HG02973 (cell line): Measurements from ENCODE around the gene SORCS2.

Source experiments
- ATAC-seq: cut with Tn5 transposase; IDR thresholded peaks from one replicate; pipeline ENCODE4 v1.9.1; 2021; ENCODE audit warnings: moderate library complexity; ENCODE audit not compliant: unreplicated experiment

The SORCS2 gene

DNA sequence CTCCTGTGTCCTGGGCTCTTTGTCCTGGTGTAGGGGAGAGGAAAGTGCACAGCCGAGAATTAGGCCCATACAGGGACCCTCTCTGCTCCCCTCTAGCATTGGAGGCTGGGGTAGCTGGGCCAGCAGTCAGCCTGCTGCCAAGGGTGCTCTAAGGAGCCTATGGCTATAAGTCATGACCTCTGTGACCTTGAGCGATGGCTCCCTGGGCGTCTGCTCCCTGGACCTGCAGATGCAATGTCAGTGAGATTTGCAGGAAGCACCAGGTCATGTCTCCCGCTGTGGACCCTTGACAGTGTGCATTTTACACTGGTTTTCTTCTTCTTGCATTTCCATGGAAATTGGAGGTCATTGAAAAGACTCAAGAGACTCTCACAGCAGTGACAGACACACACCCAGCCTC lies 476.5 kb downstream of the SORCS2 start:
- ATAC-seq, result no peak

DNA sequence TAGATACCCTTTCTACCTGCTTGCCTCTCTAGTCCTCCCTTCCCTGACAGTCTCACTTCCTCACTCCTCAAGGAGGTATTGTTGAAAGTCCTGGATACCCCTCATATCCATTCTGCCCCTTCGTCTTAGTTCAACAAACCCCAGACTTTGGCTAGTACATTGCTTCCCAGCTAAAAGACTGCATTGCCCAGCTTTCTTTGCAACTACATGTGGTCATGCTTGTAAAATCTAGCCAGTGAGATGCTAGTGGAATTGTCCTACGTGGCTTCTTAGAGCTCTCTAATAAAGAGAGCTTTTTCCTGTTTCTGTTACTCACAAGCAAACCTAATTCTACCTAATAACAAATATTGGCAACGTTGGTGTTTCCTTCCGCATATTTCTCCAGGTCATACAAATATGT lies 480.3 kb downstream of the SORCS2 start:
- ATAC-seq, result no peak

DNA sequence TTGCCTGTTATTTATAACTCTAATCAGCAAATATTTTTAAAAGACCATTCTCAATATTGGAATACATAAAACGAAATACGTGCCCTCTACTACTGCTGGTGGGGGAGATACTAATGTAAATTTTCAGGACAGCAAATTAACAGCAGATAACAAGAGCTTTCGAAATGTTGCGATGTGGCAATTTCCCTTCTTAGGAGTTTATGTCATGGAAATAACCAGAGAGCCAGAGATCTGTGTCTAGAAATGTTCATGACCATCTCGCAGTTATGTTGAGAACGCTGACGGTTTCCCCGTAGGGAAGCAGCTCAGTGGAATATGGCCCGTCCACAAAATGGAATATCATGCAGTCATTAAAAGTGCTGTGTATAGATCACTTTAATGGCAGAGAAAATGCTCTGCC lies 480.8 kb downstream of the SORCS2 start:
- no peak for ATAC-seq

DNA sequence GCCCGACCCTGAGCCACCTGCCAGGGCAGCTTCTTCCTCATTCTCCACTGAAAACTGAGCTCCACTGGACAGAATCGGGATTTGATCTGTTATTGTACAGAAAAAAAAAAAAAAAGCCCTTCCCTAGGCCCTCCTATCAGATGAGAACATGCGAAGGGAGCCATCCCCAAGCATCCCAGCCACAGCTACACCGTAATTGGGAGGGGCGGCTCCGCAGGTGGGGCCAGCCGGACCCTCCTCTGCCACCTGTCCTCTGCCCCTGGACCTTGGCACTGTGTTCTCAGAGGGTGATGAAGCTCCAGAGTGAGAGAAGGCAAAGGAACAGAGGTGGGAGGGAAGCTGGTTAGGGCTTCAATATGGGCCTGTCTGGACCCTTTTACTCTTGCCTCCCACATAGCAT lies 482.4 kb downstream of the SORCS2 start:
- no peak for ATAC-seq

DNA sequence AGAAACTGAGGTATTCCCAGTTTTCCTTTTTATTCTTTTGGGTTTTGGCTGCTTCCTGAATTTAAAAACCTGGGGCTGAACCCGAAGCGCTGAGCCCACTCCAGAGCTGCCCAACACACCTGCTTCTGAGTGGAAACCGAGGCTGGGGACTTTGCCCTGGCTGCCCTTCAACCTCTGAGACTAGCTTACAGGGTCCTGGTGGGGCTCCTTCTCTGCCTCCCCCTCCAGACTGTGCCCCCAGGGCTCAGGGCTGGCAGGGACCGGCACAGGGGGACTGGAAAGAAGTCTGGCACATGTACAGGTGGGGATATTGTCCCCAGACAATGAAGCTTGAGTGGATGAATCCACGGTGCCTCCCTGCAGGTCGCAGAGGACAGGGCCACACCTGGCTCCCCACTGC lies 482.8 kb downstream of the SORCS2 start:
- no peak for ATAC-seq

DNA sequence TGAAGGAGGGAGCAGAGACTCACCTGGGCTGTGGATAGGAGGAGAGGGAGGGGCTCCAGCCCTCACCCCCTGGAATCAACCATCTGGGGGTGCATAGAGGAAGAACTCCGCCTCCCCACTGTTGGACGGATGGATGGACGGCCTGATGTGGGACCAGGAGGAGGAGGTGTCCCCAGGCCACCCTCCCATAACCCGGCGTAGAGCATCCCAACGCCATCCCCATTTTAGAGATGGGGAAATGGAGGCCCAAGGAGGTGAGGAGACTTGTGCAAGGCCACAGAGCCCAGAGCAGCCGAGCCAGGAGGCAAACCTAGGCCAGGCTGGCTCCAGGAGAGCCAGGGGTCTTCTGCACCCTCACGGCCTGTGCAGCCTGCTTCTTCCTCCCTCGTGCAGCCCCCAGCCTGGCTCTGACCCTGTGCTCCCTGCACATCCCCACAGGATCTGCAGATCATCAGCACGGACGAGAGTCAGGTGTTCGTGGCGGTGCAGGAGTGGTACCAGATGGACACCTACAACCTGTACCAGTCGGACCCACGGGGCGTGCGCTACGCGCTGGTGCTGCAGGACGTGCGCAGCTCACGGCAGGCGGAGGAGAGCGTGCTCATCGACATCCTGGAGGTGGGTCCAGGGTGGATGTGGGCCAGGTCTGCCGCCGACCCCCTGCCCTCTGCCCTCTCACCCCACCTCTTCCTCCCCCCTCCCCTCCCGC lies 483.4 kb downstream of the SORCS2 start:
- no peak for ATAC-seq

DNA sequence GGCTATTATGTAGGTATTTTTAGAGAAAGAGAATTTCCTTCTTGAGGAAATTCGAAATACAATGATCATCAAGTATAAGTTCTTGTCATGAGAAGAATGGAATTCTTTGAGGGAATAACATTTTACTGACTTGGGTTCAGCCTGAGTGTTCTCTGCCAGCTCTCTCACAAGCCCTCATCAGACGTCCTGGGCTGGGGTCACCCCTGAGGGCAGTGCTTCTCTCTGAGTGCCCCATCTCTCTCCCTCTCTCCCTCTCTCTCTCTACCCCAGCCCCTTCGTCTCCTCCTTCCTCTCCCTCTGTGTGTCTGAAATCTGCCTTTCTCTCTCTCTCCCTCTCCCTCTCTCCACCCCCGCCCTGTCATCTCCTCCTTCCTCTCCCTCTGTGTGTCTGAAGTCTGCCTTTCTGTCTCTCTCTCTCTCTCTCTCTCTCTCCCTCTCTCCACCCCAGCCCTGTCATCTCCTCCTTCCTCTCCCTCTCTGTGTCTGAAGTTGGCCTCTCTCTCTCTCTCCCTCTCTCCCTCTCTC lies 484.1 kb downstream of the SORCS2 start:
- no peak for ATAC-seq

DNA sequence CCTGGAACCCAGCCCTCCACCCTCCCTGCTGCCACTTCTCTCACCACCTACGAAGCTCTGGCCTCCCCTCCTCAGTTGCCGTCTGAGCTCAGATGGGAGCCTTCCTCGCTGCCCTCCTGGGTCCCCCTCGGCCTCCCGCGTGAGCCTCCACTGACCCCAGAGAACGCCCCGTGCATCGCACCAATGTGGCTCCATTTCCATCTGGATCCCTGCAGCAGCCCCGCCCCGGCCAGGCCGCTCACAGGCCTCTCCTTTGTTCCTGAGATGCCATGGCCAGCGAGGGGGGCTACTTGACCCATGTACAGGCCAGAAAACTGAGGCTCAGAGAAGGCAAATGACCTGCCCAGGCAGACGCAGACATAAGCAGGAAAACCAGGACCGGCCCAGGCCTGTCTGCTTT lies 484.7 kb downstream of the SORCS2 start:
- no peak for ATAC-seq

DNA sequence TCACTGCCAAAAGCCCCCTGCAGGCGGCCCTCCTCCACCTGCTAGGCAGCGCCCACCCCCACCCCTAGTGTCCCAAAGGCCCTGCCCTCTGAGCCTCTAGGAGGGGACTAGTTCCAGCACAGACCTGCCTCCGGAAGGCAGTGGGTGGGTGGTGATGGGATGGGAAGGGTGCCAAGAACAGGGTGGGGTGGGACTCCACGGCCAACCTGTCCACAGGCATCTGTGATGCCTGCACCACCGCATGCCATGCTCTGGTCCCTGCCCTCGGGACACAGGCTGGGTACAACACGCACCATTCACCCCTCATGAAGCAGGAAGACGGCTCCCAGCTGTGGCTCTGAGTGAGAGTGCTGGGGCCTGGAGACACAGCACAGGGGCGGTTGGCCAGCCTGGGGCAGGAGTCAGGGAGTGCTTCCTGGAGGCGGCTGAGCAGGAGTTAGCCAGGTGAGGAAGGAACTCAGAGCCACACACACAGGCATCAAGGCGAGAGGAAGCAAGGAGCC lies 485.5 kb downstream of the SORCS2 start:
- ATAC-seq, result no peak

DNA sequence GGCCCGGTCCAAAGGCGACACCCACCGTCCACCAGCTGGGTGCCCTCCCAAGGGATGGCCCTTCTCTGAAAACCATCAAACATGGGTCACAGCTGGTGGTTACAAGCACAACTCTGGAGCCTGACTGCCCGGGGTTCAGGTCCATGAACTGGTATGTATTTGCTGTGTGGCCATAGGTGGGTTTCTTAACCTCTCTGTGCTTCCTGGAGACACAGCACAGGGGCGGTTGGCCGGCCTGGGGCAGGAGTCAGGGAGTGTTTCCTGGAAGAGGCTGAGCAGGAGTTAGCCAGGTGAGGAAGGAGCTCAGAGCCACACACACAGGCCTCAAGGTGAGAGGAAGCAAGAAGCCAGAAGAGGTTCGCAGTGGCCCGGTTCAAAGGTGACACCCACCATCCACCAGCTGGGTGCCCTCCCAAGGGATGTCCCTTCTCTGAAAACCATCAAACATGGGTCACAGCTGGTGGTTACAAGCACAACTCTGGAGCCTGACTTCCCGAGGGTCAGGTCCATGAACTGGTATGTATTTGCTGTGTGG lies 486.0 kb downstream of the SORCS2 start:
- ATAC-seq, result no peak

DNA sequence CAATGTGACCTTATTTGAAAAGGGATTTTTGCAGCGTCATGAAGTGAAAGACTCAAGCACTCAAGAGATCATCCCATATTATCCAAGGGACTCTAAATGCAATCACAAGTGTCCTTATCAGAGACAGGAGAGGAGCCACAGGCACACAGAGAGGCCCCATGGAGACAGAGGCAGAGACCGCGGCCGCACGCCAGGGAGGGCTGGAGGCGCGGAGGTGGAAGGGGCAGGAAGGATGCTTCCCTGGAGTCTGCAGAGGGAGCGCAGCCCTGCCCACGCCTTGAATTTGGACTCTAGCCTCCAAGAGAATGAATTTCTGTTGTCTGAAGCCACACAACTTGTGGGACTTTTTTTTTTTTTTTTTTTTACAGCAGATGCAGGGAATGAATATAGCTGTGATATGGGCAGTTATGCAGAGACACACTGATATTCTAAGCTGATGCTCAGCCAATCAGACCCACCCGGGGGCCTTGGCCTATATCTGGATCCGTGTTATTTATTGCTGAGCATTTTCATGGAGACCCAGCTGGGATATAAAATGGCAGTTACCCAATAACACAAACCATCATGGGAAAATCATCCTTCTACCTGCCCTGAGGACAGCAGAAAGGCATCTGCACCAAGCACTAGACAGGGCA lies 487.2 kb downstream of the SORCS2 start:
- ATAC-seq, result no peak

DNA sequence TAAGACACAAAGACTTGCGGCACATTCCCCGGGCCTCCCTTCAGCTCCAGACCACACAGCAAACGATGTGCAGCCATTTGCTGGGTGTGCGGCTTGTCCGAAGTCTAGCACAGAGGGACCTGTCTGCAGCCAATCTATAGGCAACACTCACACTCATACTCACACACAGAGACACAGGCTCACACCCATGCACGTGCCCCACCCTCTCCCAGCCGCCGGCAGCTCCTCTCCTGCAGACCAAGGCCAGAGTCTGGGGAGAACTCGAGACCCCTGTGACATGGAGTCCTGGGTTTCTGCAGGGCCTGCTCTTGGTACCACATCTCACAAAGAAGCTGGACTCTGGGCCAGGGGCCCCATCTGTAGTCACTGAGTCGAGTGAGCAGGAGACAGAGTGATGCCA lies 487.8 kb downstream of the SORCS2 start:
- ATAC-seq, result no peak

DNA sequence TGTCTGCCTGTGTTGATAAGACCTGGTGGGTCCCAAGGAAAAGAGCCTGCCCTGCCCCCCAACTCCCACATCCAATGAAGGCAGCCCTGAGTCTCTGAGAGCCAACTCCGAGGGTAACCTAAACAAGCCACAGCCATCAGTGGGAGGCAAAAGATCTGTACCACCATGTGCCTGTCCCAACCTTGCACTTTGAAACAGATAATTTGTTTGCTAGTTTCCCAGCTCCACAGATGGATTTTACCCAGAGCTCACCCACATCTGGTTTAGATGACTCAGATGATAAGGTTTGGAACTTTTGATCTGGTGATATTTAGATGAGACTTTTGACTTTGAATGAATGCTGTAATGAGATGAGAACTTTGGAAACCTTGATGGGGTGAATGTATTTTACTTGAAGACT lies 488.4 kb downstream of the SORCS2 start:
- ATAC-seq, result no peak

DNA sequence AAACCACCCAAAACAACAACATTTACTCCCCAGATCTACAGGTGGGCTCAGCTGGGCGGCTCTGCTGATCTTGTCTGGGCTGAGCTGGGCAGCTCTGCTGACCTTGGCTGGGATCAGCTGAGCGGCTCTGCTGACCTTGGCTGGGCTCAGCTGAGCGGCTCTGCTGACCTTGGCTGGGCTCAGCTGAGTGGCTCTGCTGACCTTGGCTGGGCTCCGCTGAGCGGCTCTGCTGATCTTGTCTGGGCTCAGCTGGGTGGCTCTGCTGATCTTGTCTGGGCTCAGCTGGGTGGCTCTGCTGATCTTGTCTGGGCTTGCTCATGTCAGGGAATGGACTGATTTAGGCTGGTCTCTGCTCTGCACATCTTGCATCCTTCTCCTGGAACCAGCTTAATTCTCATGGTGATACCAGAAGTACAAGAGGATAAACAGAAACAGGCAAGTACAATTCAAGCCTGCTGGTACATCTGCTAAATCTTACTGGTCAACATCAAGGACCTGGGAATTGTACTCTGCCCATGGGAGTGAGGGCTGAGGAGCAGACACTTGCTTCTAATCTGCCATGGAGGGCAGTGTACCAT lies 490.9 kb downstream of the SORCS2 start:
- no peak for ATAC-seq

DNA sequence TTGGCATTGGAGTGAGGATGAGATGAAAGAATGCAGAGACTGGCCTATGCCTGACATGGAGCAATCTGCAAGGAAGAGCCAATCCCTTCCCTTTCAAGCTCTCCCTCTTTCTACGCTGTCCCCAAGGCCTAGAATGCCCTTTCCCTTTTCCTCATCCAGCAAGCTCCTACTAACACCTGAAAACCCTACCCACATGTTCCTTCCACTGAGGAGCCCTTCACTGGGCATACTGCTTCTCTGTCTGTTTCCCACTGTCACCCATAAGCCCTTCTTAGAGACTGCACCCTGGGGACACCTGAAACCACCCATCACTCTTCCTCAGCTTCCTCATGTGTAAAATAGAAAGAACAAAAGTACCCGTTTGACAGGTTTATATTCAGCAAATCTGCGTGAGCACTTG lies 492.0 kb downstream of the SORCS2 start:
- ATAC-seq, result no peak

DNA sequence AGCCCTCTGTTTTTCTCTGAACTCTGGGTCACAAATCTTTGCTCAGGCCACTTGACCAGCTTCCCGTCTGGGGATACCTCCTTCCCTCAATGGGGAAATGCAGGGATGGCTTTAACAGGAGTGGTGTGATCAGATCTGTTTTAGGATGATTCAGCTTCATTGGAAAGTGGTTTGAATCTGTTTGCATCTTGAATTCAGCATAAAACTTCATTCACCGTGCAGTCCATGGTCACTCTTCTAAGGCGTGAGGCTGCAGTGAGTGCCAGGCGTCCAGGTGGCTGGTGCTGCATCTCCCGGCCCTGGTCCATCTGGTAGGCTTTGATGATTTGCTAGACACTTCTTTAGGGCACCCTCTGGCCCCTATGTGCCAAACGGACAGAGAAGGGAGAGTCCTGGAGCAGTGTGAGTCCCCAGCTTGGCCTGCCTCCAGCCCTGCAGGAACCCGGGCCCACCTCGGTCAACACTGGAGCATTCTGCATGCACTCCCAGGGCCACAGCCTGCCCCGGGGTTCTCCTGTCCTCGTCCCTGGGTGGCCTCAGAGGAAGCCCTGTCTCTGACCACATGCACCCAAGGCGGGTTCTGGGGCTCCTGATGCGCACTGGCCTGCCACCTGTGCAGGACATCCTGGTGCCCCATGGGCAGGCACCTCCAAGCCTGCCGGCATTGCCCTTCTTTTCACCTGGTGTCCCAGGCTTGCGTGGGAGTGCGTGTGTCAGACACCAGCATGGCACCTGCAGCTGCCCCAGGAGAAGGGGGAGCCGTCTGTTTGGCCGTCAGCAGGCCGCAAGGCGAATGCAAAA lies 493.9 kb downstream of the SORCS2 start:
- ATAC-seq, result no peak

DNA sequence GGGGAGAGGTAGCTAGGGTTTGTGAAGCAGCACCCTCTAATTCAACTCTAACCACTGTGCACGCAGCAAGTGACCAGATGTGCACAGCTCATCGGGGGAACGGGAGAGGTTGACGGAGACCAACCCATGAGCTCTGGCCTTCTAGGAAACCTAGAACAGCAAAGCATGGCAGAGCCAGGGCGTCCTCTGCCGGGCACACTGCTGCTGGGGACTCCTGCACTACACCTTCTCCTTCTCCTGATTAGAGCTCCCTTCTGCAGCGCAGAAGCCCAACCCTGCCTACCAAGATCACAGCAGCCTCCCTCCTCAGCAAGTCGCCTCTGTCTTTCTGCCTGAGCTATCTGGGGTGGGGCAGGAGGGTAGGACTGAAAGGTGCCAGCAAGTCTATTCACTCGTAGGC lies 494.7 kb downstream of the SORCS2 start:
- no peak for ATAC-seq

DNA sequence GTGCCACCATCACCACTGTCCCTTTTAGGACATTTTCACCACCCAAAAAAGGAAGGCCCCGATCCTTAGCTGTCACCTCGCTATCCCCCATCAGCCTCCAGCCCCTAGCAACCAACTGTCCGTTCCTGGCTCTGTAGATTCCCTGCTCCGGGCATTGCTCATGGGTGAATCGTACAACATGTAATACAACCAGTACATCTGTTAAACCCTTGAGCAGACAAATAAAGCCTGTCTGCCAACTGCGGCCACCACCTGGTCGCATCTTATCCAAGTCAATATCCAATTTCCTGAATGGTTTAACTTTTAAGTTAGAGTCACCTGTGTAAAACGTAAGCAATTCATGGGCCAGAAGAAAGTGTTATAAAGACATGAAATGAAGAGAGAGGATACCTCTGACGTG lies 495.5 kb downstream of the SORCS2 start:
- no peak for ATAC-seq

DNA sequence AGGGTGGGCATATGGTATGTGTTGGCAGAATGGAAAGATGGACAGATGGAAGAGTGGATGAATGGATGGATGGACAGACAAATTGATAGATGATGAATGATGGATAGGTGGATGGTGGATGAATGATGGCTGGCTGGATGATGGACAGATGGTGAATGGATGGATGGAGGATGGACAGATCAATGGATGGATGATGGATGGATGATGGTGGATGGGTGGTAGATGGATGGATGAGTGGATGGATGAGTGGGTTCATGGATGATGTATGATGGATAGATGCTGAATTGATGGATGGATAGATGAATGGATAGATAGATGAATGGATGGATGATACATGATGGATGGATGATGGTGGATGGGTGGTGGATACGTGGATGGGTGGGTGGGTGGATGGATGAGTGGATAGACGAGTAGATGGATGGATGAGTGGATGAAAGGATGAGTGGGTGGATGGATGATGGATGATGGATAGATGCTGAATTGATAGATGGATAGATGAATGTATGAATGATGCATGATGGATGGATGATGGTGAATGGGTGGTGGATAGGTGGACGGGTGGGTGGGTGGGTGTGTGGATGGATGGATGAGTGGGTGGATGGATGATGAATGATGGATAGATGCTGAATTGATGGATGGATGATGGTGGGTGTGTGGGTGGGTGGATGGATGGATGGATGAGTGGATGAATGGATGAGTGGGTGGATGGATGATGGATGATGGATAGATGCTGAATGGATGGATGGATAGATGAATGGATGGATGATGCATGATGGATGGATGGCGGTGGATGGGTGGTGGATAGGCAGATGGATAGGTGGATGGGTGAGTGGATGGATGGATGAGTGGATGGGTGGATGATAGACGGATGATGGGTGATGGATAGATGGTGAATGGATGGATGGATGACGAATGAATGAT lies 497.7 kb downstream of the SORCS2 start:
- no peak for ATAC-seq

DNA sequence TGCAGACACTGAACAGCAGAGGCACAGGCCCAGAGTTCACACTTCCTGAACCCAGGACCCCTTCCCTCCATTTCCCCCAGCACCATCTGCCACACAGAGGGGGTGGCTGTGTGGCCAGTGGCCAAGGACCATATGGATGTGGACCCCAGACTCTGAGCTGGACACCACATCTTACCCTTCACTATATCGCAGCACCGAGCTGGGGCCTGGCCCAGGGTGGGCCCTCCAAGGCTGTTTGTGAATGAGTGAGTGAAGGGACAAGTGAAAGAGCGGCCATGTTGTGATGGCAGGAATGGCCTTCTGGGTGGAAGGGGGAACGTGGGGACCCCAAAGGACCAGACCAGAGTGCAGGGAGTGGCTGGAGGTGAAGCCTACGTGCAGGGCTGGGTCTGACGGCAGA lies 498.7 kb downstream of the SORCS2 start:
- ATAC-seq, result no peak
